Thoracic aorta (tissue), 2 donors: ENCODE data around the gene DENND5A. TPM values are rescaled to one million over a fixed set of nuclear protein-coding genes. Genes with fewer than 3 reads are reported as not detected.
A peak's percentile ranks its signal among the peaks of the same experiment; 100 is the strongest.

Experiments
- ATAC-seq: fragments of 150-250 bp; one replicate; pipeline ENCODE4 v1.8.0; 2017; ENCODE audit warnings: low read depth; ENCODE audit not compliant: insufficient number of reproducible peaks, low FRiP score
- DNase-seq: peaks from one replicate; pipeline ENCODE4 v3.0.0-alpha.2; 2020; ENCODE audit warnings: low spot score
- H3K27ac ChIP-seq, 2 donors: fragments of 200-600 bp; sonication (generic); 1 replicate in 1 of 2; 2 replicates in 1 of 2; pipeline ENCODE4 v1.5.1; 2016; ENCODE audit warnings: mild to moderate bottlenecking in 2 of 2, moderate library complexity in 2 of 2
- H3K27me3 ChIP-seq: fragments of 200-600 bp; sonication (generic); replicated peaks from 2 replicates; pipeline ENCODE4 v1.6.0; 2016; ENCODE audit warnings: mild to moderate bottlenecking; ENCODE audit not compliant: insufficient read depth
- H3K36me3 ChIP-seq: fragments of 200-600 bp; sonication (generic); one replicate; pipeline ENCODE4 v1.5.1; 2016
- H3K4me1 ChIP-seq, 2 donors: fragments of 200-600 bp; sonication (generic); 1 replicate in 1 of 2; 2 replicates in 1 of 2; pipeline versions ENCODE4 v1.5.1 to v1.6.0; 2016; ENCODE audit warnings: low read depth in 2 of 2, mild to moderate bottlenecking in 1 of 2; ENCODE audit not compliant: control insufficient read depth in 1 of 2
- H3K4me3 ChIP-seq: fragments of 200-600 bp; sonication (generic); 2 replicates; pipeline ENCODE4 v1.5.1; 2016; ENCODE audit warnings: mild to moderate bottlenecking
- H3K9me3 ChIP-seq: fragments of 200-600 bp; sonication (generic); 2 replicates; pipeline ENCODE4 v1.5.1; 2016
- CTCF ChIP-seq: fragments of 200-600 bp; sonication (generic); IDR thresholded peaks from one replicate; pipeline ENCODE4 v1.5.1; 2019; ENCODE audit warnings: antibody characterized with exemption
- total RNA-seq, 2 donors: library from RNA; depleted of rRNA; stranded (reverse); fragments of >200 nt; gene quantifications; one replicate each; pipeline versions ENCODE4 v1.1.0 to v1.2.3, GENCODE V29; 2016

DENND5A gene
- total RNA-seq, 2 donors from 2014 or later: 169 to 178 TPM

DNA sequence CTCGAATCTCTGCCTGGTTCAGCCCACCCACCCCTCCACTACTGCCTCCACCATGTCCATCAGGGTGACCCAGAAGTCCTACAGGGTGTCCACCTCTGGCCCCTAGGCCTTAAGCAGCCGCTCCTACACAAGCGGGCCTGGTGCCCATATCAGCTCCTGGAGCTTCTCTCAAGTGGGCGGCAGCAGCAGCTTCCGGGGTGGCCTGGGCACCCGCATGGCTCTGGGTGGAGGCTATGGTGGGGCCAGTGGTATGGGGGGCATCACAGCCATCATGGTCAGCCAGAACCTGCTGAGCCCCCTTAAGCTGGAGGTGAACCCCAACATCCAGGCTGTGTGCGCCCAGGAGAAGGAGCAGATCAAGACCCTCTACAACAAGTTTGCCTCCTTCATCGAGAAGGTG lies 170.7 kb downstream of the DENND5A start:
- no peaks in the 10 kb centered on the region for H3K9me3 ChIP-seq
- DNase-seq (no peak), ATAC-seq (no peak)
- H3K36me3 ChIP-seq: no peaks in the 10 kb centered on the region
- H3K27ac ChIP-seq: no peak overlapping the region
- no peak for TF ChIP-seq CTCF
- peaks cover 0 to 5% of the 10 kb centered on the region in 2 donors for H3K4me1 ChIP-seq
- no peaks in the 10 kb centered on the region for H3K27me3 ChIP-seq
- H3K4me3 ChIP-seq: no peak overlapping the region

GRCh38 chr11:9092853-9093778 lies 172.0 kb downstream of the DENND5A start:
- Histone ChIP-seq H3K4me3 (no peak overlapping the region), H3K4me1 (peaks cover 0 to 5% of the 10 kb centered on the region in 2 donors), H3K27me3 (no peaks in the 10 kb centered on the region), H3K36me3 (no peaks in the 10 kb centered on the region), H3K27ac (no peak overlapping the region), H3K9me3 (no peaks in the 10 kb centered on the region)
- no peak for ATAC-seq
- peak; percentile 8 for TF ChIP-seq CTCF
- DNase-seq: no peak

DNA sequence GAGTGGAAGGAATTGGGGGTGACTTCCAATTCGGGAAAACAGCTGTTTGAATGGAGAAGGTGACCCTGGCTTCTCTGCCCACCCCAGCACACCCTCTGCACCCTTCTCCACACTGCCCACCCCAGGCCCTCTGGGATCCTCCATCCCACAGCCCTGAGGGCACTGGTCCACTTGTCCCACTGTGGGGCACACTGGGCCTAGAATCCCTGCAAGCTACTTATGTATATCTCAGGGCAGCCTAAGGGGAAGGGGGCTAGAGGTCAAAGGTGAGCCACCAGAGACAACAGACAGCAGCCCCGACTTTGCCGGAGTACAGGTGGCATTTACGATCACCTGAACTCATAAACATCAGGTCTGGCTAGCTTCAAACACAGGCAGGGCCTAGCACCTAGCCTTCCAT lies 173.1 kb downstream of the DENND5A start:
- Histone ChIP-seq H3K4me3 (peak overlapping the region; percentile 75), H3K4me1 (peaks cover 0 to 5% of the 10 kb centered on the region in 2 donors), H3K27me3 (no peaks in the 10 kb centered on the region), H3K36me3 (no peaks in the 10 kb centered on the region), H3K9me3 (no peaks in the 10 kb centered on the region), H3K27ac (no peak overlapping the region)
- ATAC-seq (no peak), DNase-seq (no peak)
- no peak for TF ChIP-seq CTCF

GRCh38 chr11:9091044-9091922 lies 173.9 kb downstream of the DENND5A start, which contains the start of gene SCUBE2:
Gene SCUBE2, minus strand, starts transcription at chr11:9091599. Its CDS starts 71 bp downstream, at chr11:9091528.
- H3K27ac ChIP-seq: no peak within 1 kb of the TSS
- H3K4me1 ChIP-seq: peaks cover 0 to 5% of the 10 kb centered on the region in 2 donors
- H3K4me3 ChIP-seq: peak within 1 kb of the TSS; percentile 75
- no peak for DNase-seq
- no peak for ATAC-seq
- no peak for TF ChIP-seq CTCF
- no peaks in the 10 kb centered on the region for H3K9me3 ChIP-seq
- H3K27me3 ChIP-seq: no peaks in the 10 kb centered on the region
- H3K36me3 ChIP-seq: no peaks in the 10 kb centered on the region
